HepG2 (cell line): Measurements from ENCODE around the gene HOXB6. TPM values are rescaled to one million over a fixed set of nuclear protein-coding genes. Genes with fewer than 3 reads are reported as not detected.

Source experiments
- ATAC-seq: fragments of 200-7000 bp; cut with Tn5 transposase; 3 replicates; pipeline ENCODE4 v1.9.1; 2020; ENCODE audit warnings: mild to moderate bottlenecking, moderate library complexity
- BruUV-seq: library from RNA; stranded (reverse); fragments of 400-500 nt; replicated peaks from 2 replicates; lab custom pipeline; 2021; lab: Mats Ljungman, UMichigan
- CTCF ChIA-PET: fragments of 300-600 bp; formaldehyde crosslinking; extraction: SDS; loops from one replicate; lab custom pipeline; 2021; ENCODE audit warnings: low total read pairs, inconsistent platforms, low intra/inter-chr PET ratio; lab: Yijun Ruan, JAX
- POLR2A ChIA-PET: fragments of 350-600 bp; sonication (Branson Sonifier 250); formaldehyde crosslinking; loops from one replicate; lab custom pipeline; 2020; ENCODE audit warnings: antibody characterized with exemption, inconsistent platforms; lab: Yijun Ruan, JAX
- DNase-seq: peaks from one replicate; pipeline ENCODE4 v3.0.0-alpha.2; 2015; ENCODE audit warnings: low spot score
- FAIRE-seq: peaks from 3 replicates; lab custom pipeline; 2011; peaks lifted over from hg19 to GRCh38; lab: Jason Lieb, UNC
- H2AFZ ChIP-seq: one replicate; pipeline ENCODE4 v1.6.1; 2011; ENCODE audit warnings: low read length, inconsistent platforms
- H3K27ac ChIP-seq: fragments of 300-600 bp; 3 replicates; pipeline ENCODE4 v1.8.0; 2011; ENCODE audit warnings: mixed run types, mild to moderate bottlenecking, mixed read lengths, low read length, inconsistent platforms; ENCODE audit not compliant: insufficient read depth; ENCODE audit errors: extremely low read length
- H3K27me3 ChIP-seq, 2 experiments: fragments of 200-600 bp in 1 of 2; 2 replicates in 1 of 2; 3 replicates in 1 of 2; pipeline versions ENCODE4 v1.6.0 to v1.8.0; 2011; ENCODE audit warnings: low read length in 2 of 2, mild to moderate bottlenecking in 2 of 2, moderate library complexity in 2 of 2, inconsistent platforms in 1 of 2; ENCODE audit not compliant: insufficient read depth in 2 of 2, control insufficient read depth in 1 of 2
- H3K36me3 ChIP-seq, 2 experiments: fragments of 200-600 bp in 1 of 2; replicated peaks in 1 of 2; 2 replicates in 1 of 2; 3 replicates in 1 of 2; pipeline versions ENCODE4 v1.5.1 to v1.8.0; 2011; ENCODE audit warnings: low read length in 2 of 2, inconsistent platforms in 1 of 2; ENCODE audit not compliant: insufficient read depth in 2 of 2, control insufficient read depth in 1 of 2
- H3K4me1 ChIP-seq: 2 replicates; pipeline ENCODE4 v1.5.1; 2012; ENCODE audit warnings: low read length, inconsistent platforms; ENCODE audit not compliant: insufficient read depth
- H3K4me2 ChIP-seq: 2 replicates; pipeline ENCODE4 v1.6.0; 2011; ENCODE audit warnings: low read depth, low read length, inconsistent platforms
- H3K4me3 ChIP-seq, 3 experiments: fragments of 200-600 bp in 1 of 3; sonication (generic), shearing (Covaris generic) in 1 of 3; replicated peaks in 1 of 3; 2 replicates each; pipeline ENCODE4 v1.5.1; 2011 to 2016; ENCODE audit warnings: low read length in 3 of 3, inconsistent platforms in 2 of 3, low read depth in 2 of 3, mild to moderate bottlenecking in 2 of 3, control low read depth in 1 of 3, mixed read lengths in 1 of 3; ENCODE audit not compliant: insufficient read depth in 1 of 3
- H3K79me2 ChIP-seq: one replicate; pipeline ENCODE4 v1.6.1; 2011; ENCODE audit warnings: low read length, inconsistent platforms; ENCODE audit not compliant: insufficient read depth
- H3K9ac ChIP-seq: 2 replicates; pipeline ENCODE4 v1.6.0; 2011; ENCODE audit warnings: mild to moderate bottlenecking, low read depth, low read length, inconsistent platforms; ENCODE audit not compliant: insufficient read depth
- H3K9me3 ChIP-seq: 2 replicates; pipeline ENCODE4 v1.5.1; 2012; ENCODE audit warnings: mild to moderate bottlenecking, low read length
- H4K20me1 ChIP-seq: 2 replicates; pipeline ENCODE4 v1.6.0; 2011; ENCODE audit warnings: inconsistent platforms, mild to moderate bottlenecking, low read length, moderate library complexity; ENCODE audit not compliant: insufficient read depth
- GPN1 ChIP-seq: sonication (generic); formaldehyde crosslinking; IDR thresholded peaks from 2 replicates; pipeline ENCODE4 v1.5.1; 2020; ENCODE audit warnings: missing genetic modification reagents, borderline replicate concordance
- HDAC6 ChIP-seq: fragments of 200-600 bp; sonication (generic); IDR thresholded peaks from 2 replicates; pipeline ENCODE4 v1.7.0; 2017; ENCODE audit warnings: mild to moderate bottlenecking, antibody characterized with exemption, low read length, low read depth
- HMG20A ChIP-seq: IDR thresholded peaks from 2 replicates; pipeline ENCODE4 v1.6.1; 2016; ENCODE audit warnings: borderline replicate concordance
- MYC ChIP-seq: sonication (generic); formaldehyde crosslinking; IDR thresholded peaks from 2 replicates; pipeline ENCODE4 v1.9.0; 2021; ENCODE audit warnings: missing genetic modification reagents, borderline replicate concordance
- NR2C2 ChIP-seq: sonication (generic); formaldehyde crosslinking; IDR thresholded peaks from 2 replicates; pipeline ENCODE4 v1.4.0; 2020; ENCODE audit warnings: missing genetic modification reagents, mild to moderate bottlenecking, moderate library complexity, borderline replicate concordance
- RCOR2 ChIP-seq: IDR thresholded peaks from 2 replicates; pipeline ENCODE4 v1.6.1; 2016; ENCODE audit warnings: missing biosample characterization, missing genetic modification reagents
- RXRB ChIP-seq: IDR thresholded peaks from 2 replicates; pipeline ENCODE4 v1.6.1; 2016; ENCODE audit warnings: borderline replicate concordance, missing genetic modification reagents, missing compliant biosample characterization
- TOE1 ChIP-seq: sonication (generic); formaldehyde crosslinking; IDR thresholded peaks from 2 replicates; pipeline ENCODE4 v1.4.0; 2020; ENCODE audit warnings: mild to moderate bottlenecking, missing genetic modification reagents
- WGBS: methylation state at CpG from one replicate; pipeline ENCODE4 v1.1.6; 2017; ENCODE audit warnings: low lambda C conversion rate; 5-methylcytosine and 5-hydroxymethylcytosine counted together
- in situ Hi-C: cut with HindIII; loops from 2 replicates; pipeline ENCODE4 v1.10.0; 2017; ENCODE audit warnings: low pct_unique_long_range_greater_than_20kb; ENCODE audit not compliant: extremely low pct_ligation_motif_present
- intact Hi-C: fragments of 100-400 bp; cut with micrococcal nuclease; formaldehyde crosslinking; loops from one replicate; pipeline ENCODE4 v1.10.0; 2022; ENCODE audit not compliant: unreplicated experiment
- polyA plus RNA-seq, 8 experiments: library from polyadenylated mRNA; depleted of rRNA in 3 of 8; stranded (reverse) in 7 of 8; unstranded in 1 of 8; fragments of >200 nt; fragmentation: Illumina TruSeq in 4 of 8; extraction: Trizol in 4 of 8; gene quantifications; 2 replicates each; pipeline versions ENCODE4 v1.2.1 to v1.2.3, GENCODE V29; 2011 to 2016; ENCODE audit warnings: low read depth in 4 of 8, missing spikeins in 1 of 8, mixed read lengths in 1 of 8; ENCODE audit not compliant: insufficient read depth in 1 of 8
- total RNA-seq, 5 experiments: library from RNA; depleted of rRNA; stranded (reverse); fragments of >200 nt; fragmentation: Illumina TruSeq; extraction: Trizol; gene quantifications; 2 replicates each; pipeline ENCODE4 v1.2.3, GENCODE V29; 2016; ENCODE audit warnings: low read depth in 1 of 5
- TF ChIP-seq, protein P1 (sequence below): sonication (generic); formaldehyde crosslinking; IDR thresholded peaks from 2 replicates; pipeline ENCODE4 v1.4.0; 2020; ENCODE audit warnings: missing genetic modification reagents
- TF ChIP-seq, protein P2 (sequence below): sonication (generic); formaldehyde crosslinking; IDR thresholded peaks from 2 replicates; pipeline ENCODE4 v1.4.0; 2020; ENCODE audit warnings: missing genetic modification reagents

Gene HOXB6
- total and polyA plus RNA-seq, 2 of the 13 experiments (the other 11 are each of a cell fraction or from before 2014, with no cell fraction given) = not detected

DNA sequence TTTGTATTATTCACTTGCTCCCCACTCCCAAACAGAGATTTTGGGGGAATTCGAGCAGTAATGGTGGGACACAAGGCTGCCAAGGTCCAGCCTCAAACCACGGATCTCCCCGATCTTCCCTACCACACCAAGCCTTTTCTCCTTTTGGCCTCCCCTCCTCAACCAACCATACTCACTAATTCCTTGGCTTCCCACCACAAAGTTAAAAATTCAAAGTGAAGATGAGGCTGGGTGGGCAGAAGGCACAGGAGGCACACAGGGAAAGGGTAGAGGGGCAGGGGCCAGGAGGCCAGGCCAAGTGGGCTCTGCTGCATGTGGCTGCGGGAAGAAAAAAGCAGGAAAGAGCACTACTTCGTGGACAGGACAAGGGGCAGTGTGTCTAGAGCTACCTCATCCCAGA is 41.9 kb downstream of the HOXB6 start:
- intact Hi-C loops = no loop called here
- in situ Hi-C loops = no loop called here
- WGBS = 2% methylated on average over 5 of the region's 5 CpGs
- FAIRE-seq (no peak), DNase-seq (no peak), ATAC-seq (no peak)
- BruUV-seq = no TSS peak
- Histone ChIP-seq H3K9me3 (no peaks in the 10 kb centered on the region), H3K79me2 (no peaks in the 10 kb centered on the region), H3K27ac (no peak overlapping the region), H4K20me1 (no peaks in the 10 kb centered on the region; the same call in 1 of the 2 replicates), H3K4me1 (no peaks in the 10 kb centered on the region), H3K36me3 (no peaks in the 10 kb centered on the region), H2AFZ (no peak overlapping the region), H3K4me2 (no peak overlapping the region), H3K27me3 (peaks cover 26 to 94% of the 10 kb centered on the region in 2 experiments), H3K4me3 (no peak overlapping the region), H3K9ac (no peak overlapping the region)
- no peak for TF ChIP-seq GPN1 (CRISPR knock-in tag)
- TF ChIP-seq HMG20A (CRISPR knock-in tag) = no peak
- no peak for TF ChIP-seq HDAC6
- TF ChIP-seq RXRB = no peak
- TF ChIP-seq RCOR2 (CRISPR knock-in tag) = no peak
- CTCF ChIA-PET = no interaction called here
- POLR2A ChIA-PET = no interaction called here

DNA sequence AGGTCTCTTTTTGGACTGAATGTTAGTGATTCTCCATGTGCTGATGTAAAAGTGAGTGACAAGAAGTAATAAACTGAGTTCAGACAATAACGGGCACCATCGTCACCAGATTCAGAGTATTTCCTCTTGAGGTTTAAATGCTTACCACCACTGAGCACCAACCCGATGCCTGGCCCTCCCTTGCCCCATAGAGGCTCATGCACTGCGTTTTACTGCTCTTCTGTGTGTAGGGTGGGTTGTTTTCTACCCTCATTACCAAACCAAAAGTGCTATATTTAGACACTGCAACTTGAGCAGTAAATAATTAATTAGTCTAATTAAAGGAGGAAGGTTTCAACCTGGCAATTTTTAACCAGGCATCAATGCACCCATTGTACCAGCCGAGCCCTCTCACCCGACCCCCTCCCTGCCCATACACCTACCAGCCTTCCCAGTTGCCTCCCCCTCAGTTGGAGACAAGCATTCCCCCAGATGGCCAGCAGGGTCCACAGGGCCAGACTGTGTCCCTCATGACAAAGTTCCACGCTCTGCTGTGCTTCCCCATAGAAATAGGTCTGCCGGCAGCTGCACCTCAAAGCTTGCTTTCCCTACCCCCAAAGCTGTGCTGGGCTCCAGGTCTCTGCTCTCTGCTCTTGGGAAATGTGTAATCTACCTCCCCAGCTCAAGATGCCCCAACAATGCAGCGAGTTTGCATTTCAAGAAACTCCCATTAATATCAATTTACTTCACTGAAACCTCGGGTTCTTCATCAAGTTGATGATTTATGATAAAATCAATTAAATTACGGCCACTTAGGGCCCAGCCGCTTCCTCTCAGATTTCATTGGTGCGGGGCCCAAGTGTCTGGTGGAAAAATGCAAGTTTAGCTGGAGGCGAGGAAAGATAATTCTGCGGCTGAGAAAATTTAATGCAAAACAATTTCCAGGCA is 42.6 kb downstream of the HOXB6 start:
- ATAC-seq (peak; percentile 78), FAIRE-seq (no peak), DNase-seq (no peak)
- in situ Hi-C loops (no loop called here), intact Hi-C loops (no loop called here)
- Histone ChIP-seq H2AFZ (no peak overlapping the region), H3K9me3 (no peaks in the 10 kb centered on the region), H3K27ac (no peak overlapping the region), H3K4me3 (no peak overlapping the region), H3K79me2 (no peaks in the 10 kb centered on the region), H3K36me3 (no peaks in the 10 kb centered on the region), H3K4me1 (no peaks in the 10 kb centered on the region), H3K9ac (no peak overlapping the region), H3K4me2 (no peak overlapping the region), H4K20me1 (no peaks in the 10 kb centered on the region; the same call in 1 of the 2 replicates), H3K27me3 (peaks cover 29 to 94% of the 10 kb centered on the region in 2 experiments)
- POLR2A ChIA-PET = no interaction called here
- no TSS peak for BruUV-seq
- CTCF ChIA-PET = no interaction called here
- WGBS = 13% methylated on average over 15 of the region's 15 CpGs
- TF ChIP-seq TOE1 (CRISPR knock-in tag) (no peak), NR2C2 (no peak), MYC (CRISPR knock-in tag) (no peak)
- TF ChIP-seq, protein P1, sequence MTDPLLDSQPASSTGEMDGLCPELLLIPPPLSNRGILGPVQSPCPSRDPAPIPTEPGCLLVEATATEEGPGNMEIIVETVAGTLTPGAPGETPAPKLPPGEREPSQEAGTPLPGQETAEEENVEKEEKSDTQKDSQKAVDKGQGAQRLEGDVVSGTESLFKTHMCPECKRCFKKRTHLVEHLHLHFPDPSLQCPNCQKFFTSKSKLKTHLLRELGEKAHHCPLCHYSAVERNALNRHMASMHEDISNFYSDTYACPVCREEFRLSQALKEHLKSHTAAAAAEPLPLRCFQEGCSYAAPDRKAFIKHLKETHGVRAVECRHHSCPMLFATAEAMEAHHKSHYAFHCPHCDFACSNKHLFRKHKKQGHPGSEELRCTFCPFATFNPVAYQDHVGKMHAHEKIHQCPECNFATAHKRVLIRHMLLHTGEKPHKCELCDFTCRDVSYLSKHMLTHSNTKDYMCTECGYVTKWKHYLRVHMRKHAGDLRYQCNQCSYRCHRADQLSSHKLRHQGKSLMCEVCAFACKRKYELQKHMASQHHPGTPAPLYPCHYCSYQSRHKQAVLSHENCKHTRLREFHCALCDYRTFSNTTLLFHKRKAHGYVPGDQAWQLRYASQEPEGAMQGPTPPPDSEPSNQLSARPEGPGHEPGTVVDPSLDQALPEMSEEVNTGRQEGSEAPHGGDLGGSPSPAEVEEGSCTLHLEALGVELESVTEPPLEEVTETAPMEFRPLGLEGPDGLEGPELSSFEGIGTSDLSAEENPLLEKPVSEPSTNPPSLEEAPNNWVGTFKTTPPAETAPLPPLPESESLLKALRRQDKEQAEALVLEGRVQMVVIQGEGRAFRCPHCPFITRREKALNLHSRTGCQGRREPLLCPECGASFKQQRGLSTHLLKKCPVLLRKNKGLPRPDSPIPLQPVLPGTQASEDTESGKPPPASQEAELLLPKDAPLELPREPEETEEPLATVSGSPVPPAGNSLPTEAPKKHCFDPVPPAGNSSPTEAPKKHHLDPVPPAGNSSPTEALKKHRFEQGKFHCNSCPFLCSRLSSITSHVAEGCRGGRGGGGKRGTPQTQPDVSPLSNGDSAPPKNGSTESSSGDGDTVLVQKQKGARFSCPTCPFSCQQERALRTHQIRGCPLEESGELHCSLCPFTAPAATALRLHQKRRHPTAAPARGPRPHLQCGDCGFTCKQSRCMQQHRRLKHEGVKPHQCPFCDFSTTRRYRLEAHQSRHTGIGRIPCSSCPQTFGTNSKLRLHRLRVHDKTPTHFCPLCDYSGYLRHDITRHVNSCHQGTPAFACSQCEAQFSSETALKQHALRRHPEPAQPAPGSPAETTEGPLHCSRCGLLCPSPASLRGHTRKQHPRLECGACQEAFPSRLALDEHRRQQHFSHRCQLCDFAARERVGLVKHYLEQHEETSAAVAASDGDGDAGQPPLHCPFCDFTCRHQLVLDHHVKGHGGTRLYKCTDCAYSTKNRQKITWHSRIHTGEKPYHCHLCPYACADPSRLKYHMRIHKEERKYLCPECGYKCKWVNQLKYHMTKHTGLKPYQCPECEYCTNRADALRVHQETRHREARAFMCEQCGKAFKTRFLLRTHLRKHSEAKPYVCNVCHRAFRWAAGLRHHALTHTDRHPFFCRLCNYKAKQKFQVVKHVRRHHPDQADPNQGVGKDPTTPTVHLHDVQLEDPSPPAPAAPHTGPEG (CRISPR knock-in tag) = no peak
- TF ChIP-seq, protein P2, sequence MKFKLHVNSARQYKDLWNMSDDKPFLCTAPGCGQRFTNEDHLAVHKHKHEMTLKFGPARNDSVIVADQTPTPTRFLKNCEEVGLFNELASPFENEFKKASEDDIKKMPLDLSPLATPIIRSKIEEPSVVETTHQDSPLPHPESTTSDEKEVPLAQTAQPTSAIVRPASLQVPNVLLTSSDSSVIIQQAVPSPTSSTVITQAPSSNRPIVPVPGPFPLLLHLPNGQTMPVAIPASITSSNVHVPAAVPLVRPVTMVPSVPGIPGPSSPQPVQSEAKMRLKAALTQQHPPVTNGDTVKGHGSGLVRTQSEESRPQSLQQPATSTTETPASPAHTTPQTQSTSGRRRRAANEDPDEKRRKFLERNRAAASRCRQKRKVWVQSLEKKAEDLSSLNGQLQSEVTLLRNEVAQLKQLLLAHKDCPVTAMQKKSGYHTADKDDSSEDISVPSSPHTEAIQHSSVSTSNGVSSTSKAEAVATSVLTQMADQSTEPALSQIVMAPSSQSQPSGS (CRISPR knock-in tag) = no peak
